Stimulated activated CD4-positive, alpha-beta T cell treated with anti-CD3 and anti-CD28 coated beads, Interleukin-15, amount 100 ng/mL, for 1 hour (primary cell): ENCODE data around the gene SLC5A5.

Experiments
- DNase-seq, 2 donors: peaks; one replicate each; pipeline ENCODE4 v3.0.0-alpha.2; 2020; ENCODE audit warnings: low read depth in 1 of 2, low spot score in 1 of 2

SLC5A5 gene

GRCh38 chr19:17871878-17872250, at the start of gene SLC5A5:
TSS of gene SLC5A5 (plus strand) at chr19:17871945. CDS start at chr19:17872320, 375 bp downstream.
- no peak for DNase-seq

- no peak for DNase-seq
Measured at GRCh38 chr19:17824339-17824738, 47.4 kb upstream of the SLC5A5 start.

- no peak for DNase-seq
Measured at GRCh38 chr19:17826508-17827056, 45.2 kb upstream of the SLC5A5 start.

- no peak for DNase-seq
Measured at GRCh38 chr19:17829855-17830566, 41.7 kb upstream of the SLC5A5 start.

- peak in 1 of 2 donors; percentile 39 for DNase-seq
Measured at GRCh38 chr19:17830567-17831418, 41.0 kb upstream of the SLC5A5 start.

GRCh38 chr19:17831419-17831888, 40.3 kb upstream of the SLC5A5 start:
- no peak for DNase-seq

- no peak for DNase-seq
Measured at GRCh38 chr19:17832443-17833208, 39.1 kb upstream of the SLC5A5 start.

- no peak for DNase-seq
Measured at GRCh38 chr19:17834350-17835181, 37.2 kb upstream of the SLC5A5 start.

GRCh38 chr19:17835182-17836006, 36.4 kb upstream of the SLC5A5 start:
- DNase-seq: no peak

- no peak for DNase-seq
Measured at GRCh38 chr19:17836530-17836929, 35.2 kb upstream of the SLC5A5 start.

- no peak for DNase-seq
Measured at GRCh38 chr19:17837972-17838371, 33.8 kb upstream of the SLC5A5 start.

GRCh38 chr19:17840019-17840418, 31.7 kb upstream of the SLC5A5 start:
- DNase-seq: no peak

- no peak for DNase-seq
Measured at GRCh38 chr19:17841371-17841809, 30.4 kb upstream of the SLC5A5 start.

GRCh38 chr19:17841810-17842662, 29.7 kb upstream of the SLC5A5 start:
- peak; percentile 24 to 52 for DNase-seq

- no peak for DNase-seq
Measured at GRCh38 chr19:17842663-17843291, 29.0 kb upstream of the SLC5A5 start.

GRCh38 chr19:17843292-17843827, 28.4 kb upstream of the SLC5A5 start:
- no peak for DNase-seq

GRCh38 chr19:17843908-17844490, 27.7 kb upstream of the SLC5A5 start:
- no peak for DNase-seq
